Stimulated activated CD8-positive, alpha-beta memory T cell treated with anti-CD3 and anti-CD28 coated beads, Interleukin-7, amount 100 ng/mL, for 48 hours (primary cell): ENCODE results near the gene ARPC5L.

Experiments
- DNase-seq, 2 donors: peaks; one replicate each; pipeline ENCODE4 v3.0.0-alpha.2; 2020; ENCODE audit warnings: low read depth in 1 of 2; ENCODE audit errors: extremely low read depth in 1 of 2

The ARPC5L gene

GRCh38 chr9:124860582-124861341 is 1.2 kb upstream of the ARPC5L start:
- DNase-seq, result no peak

- DNase-seq, result no peak
These were observed 1.5 kb downstream of the ARPC5L start for GRCh38 chr9:124863371-124863871.

DNA sequence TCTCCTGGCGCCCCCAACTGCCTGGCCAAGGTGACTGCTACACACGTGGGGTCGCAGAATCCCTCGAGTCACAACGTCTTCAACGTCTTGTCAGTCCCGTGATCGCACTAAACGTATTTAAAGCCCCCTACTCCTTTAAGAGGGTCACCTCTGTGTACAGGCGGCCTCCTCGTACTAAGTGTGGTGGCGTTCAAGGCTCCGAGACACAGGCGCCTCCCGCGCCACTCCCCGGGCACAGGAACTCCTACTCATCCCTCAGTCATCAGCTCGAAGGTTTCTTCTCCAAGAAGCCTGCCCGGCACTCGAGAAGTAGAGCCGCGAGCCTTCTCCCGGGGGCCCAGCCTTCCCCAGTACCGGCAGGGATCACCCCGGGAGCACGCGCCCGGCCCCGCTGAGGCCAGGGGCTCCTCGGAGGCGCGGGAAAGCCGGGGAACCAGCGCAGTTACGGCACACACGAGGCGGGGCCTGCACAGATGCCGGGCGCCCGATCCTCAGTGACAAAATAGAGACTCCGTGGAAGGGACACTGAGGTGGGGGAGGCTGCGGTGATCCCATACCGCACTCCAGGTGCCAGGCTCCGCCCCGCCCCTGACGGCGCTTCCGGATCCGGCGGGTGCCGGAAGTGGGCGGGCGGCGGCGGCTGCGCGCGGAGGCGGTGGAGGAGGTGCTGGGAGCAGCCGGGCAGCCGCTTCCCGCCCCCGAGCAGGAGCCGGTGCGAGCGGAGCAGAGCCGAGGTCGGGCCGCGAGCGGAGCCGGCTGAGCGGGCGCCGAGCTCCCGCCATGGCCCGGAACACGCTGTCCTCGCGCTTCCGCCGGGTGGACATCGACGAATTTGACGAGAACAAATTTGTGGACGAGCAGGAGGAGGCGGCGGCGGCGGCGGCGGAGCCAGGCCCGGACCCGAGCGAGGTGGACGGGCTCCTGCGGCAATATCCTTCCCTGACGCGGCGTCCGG is 6.9 kb downstream of the ARPC5L start:
- DNase-seq, result peak; percentile 86 to 91

- no peak for DNase-seq
These were observed 7.6 kb downstream of the ARPC5L start for GRCh38 chr9:124869466-124869985.

GRCh38 chr9:124869986-124870560 is 8.1 kb downstream of the ARPC5L start:
- DNase-seq, result peak; percentile 84 to 92

GRCh38 chr9:124870723-124871122 is 8.8 kb downstream of the ARPC5L start:
- DNase-seq, result no peak

GRCh38 chr9:124871156-124871561 is 9.2 kb downstream of the ARPC5L start:
- DNase-seq, result no peak

GRCh38 chr9:124873664-124874063 is 11.7 kb downstream of the ARPC5L start:
- DNase-seq, result no peak

- DNase-seq, result no peak
These were observed 13.6 kb downstream of the ARPC5L start for GRCh38 chr9:124875501-124875900.

DNA sequence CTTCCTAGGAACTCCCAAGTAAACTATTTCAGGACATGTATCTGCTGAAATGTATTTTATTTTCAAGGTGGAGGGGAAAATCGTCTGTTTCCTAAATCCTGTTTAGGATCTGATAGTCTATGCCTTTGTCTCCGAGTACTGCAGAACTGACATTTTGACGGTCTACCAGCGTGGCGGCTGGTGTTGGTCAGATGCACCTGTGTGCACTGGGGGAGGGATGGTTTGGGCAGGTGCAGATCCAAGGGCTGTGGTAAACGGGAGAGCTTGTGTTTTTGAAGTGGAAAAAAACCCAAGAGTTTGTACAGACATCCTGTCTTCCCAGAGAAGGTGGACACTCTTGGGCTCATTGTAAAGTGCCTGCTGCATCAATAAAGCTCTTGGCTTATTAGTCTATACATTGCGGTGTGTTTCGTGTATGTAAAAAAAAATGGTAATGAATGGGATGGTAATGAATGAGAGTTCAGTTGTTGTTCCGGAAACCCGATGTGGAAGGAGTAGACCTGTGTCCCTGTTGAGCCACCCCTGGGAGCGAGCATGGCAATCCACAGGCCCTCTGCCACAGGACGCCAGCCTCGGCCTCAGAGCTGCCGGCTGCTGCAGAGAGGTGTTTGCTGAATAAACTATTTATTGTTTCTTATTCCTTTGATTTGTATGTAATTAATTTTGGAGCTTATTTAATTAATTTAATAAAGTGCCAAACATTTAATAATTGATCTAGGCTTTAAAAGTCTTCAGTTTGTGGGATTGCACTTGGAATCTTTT is 15.3 kb downstream of the ARPC5L start:
- no peak for DNase-seq

DNA sequence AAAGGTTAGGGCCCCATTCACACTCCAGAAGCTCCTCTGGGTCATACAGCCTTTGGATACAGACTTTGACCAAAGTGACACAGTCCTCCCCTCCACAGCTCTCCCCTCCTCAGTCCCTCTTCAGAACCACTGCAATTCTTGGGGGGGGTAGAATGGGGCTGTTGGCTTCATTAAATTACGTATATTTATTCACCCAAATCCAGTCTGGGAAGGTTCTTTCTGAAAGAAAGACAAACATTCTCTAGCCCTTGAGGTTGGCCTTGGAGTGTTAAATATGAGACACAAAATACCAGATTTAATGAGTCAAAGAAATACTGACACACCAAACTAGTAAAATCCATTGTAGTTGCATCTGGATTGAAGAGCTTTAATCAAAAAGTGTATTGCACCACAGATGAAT is 16.1 kb downstream of the ARPC5L start:
- no peak for DNase-seq

DNA sequence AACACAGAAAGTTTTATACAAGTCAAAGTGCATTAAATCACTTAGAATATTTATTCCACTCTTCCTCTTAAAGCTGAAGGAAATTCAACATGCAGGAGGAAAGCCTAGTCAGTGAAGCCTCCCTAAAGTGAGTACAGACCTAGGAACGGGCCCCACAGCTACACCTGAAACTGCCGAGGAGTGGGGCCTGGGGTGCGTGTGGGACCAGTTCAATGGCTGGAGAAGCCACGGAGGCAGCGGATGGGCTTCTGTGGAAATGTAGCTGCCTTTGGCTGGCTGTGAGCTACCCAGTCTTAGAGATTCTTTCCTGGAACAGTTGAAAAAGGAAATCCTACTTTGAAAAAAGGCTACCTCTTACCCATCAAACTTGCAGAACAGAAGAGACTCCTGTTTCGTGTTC is 16.6 kb downstream of the ARPC5L start:
- DNase-seq, result no peak

- no peak for DNase-seq
These were observed 17.3 kb downstream of the ARPC5L start for GRCh38 chr9:124879226-124879625.

DNA sequence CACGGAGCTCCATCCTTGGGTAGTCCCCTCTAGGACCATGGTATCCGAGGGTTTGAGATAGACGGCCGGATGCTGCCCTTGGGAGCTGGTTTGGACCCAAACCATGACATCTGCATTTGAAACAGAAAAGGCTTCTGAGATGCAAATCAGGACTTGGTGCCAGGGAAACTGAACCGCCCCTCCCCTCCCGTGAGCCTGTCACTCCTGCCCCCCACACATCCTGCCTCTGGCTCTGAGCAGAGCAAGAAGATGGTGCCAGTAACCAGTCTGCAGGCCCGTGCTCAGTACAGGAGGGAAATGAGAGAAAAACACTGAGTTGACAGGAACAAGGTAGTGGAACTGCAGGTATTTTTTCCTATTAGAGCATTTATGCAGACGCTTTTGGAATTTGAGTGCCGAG is 18.6 kb downstream of the ARPC5L start:
- DNase-seq, result no peak

DNA sequence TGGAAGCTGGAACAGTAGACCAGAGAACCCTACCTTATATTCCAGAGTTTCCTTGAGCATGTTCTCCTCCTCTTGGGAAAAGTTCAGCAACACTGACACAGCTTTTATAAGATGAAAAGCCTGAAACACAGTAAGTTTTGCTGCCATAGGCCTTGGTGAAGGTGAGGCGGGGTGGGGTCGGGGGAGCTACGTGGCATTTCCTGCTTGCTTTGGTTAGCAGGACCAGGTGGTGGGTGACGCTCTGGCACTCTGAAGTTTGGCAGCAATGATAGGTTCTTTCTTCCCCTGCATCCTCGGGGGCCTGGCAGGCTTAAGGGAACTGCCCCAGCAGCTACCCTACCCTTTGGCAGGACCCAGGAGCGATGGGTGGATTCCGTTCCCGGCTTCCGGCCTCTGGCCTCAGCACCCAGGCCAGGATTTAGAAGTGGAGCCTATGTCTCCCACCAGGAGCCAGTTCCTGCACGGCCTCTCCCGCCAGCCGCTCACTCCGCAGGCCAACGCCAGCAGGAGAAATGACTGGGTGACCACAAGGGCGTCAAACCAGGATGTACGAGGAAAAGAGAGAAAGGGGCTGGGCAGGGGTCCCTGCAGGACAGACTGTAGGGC is 19.3 kb downstream of the ARPC5L start:
- no peak for DNase-seq

GRCh38 chr9:124882231-124882630 is 20.3 kb downstream of the ARPC5L start:
- no peak for DNase-seq

GRCh38 chr9:124884376-124884775 is 22.4 kb downstream of the ARPC5L start:
- no peak for DNase-seq

DNA sequence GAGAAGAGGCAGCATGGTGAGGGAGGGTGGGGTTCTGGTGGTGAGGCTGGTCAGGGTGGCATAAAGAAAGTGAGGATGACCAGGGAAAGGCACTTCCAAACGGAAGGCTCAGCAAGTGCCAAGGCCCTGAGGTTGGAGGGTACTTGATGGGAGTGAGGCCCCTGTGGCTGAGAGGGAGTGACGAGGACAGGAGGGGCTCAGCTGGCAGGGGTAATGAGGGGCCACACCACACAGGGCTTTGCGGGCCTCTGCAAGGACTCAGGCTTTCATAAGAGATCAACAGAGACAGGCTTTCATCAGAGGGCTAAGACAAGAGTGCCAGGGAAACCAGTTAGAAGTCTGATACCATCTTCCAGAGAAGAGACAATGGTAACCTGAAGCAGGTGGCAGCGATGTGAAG is 23.6 kb downstream of the ARPC5L start:
- no peak for DNase-seq

DNA sequence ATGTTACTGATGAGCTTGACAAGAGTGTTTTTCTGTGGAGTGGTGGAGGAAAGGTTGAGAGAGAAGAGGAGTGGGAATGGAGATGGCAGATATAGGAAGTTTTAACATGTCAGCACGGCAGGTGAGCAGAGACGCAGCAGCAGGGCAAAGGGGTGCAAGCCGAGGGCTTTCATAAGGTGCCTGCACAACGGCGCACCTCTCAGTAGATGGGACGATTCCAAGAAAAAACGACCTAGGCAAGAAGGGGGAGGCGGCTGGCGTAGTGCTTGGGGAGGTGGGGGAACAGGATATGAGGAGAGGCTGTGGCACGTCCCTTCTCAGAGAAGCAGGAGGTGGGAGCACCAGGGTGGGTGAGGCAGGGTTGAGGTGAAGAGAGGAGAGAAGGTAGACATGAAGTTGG is 24.5 kb downstream of the ARPC5L start:
- no peak for DNase-seq

GRCh38 chr9:124886866-124887492 is 25.0 kb downstream of the ARPC5L start:
- DNase-seq, result no peak
